GM12872 (cell line): ENCODE results near the gene MRPL50.

Source experiments
- CTCF ChIP-seq: IDR thresholded peaks from 3 replicates; pipeline ENCODE4 v1.5.1; 2011; ENCODE audit warnings: low read depth, mild to moderate bottlenecking, low read length, moderate library complexity; ENCODE audit not compliant: insufficient read depth

The MRPL50 gene

GRCh38 chr9:101375546-101375945 is 22.9 kb downstream of the MRPL50 start:
- TF ChIP-seq CTCF = no peak

- TF ChIP-seq CTCF = no peak
These were observed 25.9 kb downstream of the MRPL50 start for GRCh38 chr9:101372327-101373118.

GRCh38 chr9:101371813-101372212 is 26.6 kb downstream of the MRPL50 start:
- TF ChIP-seq CTCF = no peak

GRCh38 chr9:101369884-101370531 is 28.4 kb downstream of the MRPL50 start:
- TF ChIP-seq CTCF = no peak

GRCh38 chr9:101369286-101369685 is 29.1 kb downstream of the MRPL50 start:
- no peak for TF ChIP-seq CTCF

GRCh38 chr9:101367323-101367722 is 31.1 kb downstream of the MRPL50 start:
- no peak for TF ChIP-seq CTCF

- no peak for TF ChIP-seq CTCF
These were observed 32.2 kb downstream of the MRPL50 start for GRCh38 chr9:101366038-101366756.
